ENCODE data around the gene WARS2.
"Not testable (repeated sequence)": the region's sequence is repeated elsewhere in the genome, so short reads cannot be mapped to it uniquely, and the experiment has no call there.

Gene WARS2

DNA sequence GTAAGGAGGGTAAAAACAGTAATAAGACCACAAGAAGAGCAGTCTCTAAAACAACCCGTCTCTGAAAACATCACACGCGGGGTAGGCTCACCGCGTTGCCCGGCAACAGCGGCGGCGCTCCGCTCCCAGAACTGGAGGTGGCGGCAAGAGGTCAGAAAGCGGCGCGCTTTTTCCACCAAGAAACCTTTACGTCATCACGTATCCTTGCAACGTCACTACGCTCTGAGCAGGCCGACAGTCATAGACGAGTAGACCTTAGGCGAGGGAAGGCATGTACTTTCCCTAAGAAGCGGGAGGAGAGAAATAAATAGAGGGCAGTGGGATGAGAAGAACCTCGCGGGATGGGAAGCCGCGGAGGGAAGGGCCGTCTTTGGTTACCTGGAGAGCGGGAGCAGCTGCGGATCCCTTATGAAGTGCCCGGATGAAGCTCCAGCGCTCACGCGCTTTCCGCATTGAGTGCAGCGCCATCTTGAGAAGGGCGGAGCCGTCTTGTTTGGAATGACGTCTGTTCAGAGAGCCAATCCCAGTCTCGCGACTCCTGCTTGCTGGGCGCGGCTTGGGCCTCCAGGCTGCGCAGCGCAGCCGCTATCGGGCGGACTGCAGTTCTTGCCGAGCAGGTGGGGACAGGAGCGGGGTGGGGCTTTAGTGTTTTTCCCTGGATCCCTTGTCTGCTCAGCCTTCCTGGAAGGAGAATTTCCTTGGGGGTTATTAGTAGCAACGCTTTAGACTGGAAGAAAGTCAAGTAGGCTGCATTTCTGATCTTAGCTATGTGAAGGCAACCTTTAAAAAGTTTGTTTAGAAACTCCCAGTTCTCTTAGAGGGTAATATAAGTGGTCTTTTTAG is at the start of gene WARS2:
Gene WARS2, minus strand, starts transcription at position 477 of the 843 bp plus-strand sequence. Its CDS starts 9 bp downstream, at position 468.
- peak; percentile 98 for DNase-seq (ENCODE audit: low read depth)
- peak within 1 kb of the TSS; percentile 83 for H3K4me3 ChIP-seq (ENCODE audit: low read length)
- TF ChIP-seq, protein P1, sequence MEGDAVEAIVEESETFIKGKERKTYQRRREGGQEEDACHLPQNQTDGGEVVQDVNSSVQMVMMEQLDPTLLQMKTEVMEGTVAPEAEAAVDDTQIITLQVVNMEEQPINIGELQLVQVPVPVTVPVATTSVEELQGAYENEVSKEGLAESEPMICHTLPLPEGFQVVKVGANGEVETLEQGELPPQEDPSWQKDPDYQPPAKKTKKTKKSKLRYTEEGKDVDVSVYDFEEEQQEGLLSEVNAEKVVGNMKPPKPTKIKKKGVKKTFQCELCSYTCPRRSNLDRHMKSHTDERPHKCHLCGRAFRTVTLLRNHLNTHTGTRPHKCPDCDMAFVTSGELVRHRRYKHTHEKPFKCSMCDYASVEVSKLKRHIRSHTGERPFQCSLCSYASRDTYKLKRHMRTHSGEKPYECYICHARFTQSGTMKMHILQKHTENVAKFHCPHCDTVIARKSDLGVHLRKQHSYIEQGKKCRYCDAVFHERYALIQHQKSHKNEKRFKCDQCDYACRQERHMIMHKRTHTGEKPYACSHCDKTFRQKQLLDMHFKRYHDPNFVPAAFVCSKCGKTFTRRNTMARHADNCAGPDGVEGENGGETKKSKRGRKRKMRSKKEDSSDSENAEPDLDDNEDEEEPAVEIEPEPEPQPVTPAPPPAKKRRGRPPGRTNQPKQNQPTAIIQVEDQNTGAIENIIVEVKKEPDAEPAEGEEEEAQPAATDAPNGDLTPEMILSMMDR (conservative IDR thresholded peaks at IDR 0.05; ENCODE audit: low read length) = peak; percentile 1; the same call in 1 of the 2 replicates

GRCh38 chr1:119188926-119189325 is 48.5 kb upstream of the WARS2 start:
- peak; percentile 79 for DNase-seq (ENCODE audit: low read depth)
- TF ChIP-seq, protein P1 (conservative IDR thresholded peaks at IDR 0.05; ENCODE audit: low read length) = no peak
- H3K4me3 ChIP-seq (ENCODE audit: low read length) = no peak overlapping the region

DNA sequence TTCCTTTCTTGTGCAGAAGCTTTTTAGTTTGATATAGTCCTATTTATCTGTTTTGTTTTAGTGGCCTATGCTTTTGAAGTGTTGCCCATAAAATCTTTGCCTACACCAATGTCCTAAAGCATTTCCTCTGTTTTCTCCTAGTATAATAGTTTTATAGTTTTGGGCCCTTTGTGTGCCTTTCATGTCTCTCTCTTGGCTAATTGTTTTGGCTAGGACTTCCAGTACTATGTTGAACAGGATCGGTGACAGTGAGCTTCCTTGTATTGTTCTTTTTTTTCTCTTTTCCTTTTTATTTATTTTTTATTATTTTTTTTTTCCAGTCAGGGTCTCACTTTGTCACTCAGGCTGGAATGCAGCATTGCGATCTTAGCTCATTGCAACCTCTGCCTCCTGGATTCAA is 47.0 kb upstream of the WARS2 start:
- no peak for DNase-seq (ENCODE audit: low read depth)
- H3K4me3 ChIP-seq (ENCODE audit: low read length) = no peak overlapping the region
- TF ChIP-seq, protein P1 (conservative IDR thresholded peaks at IDR 0.05; ENCODE audit: low read length) = no peak

- no peak overlapping the region for H3K4me3 ChIP-seq (ENCODE audit: low read length)
- TF ChIP-seq, protein P1 (conservative IDR thresholded peaks at IDR 0.05; ENCODE audit: low read length) = no peak
- no peak for DNase-seq (ENCODE audit: low read depth)
Measured at GRCh38 chr1:119186471-119186870, 46.0 kb upstream of the WARS2 start.

- H3K4me3 ChIP-seq (ENCODE audit: low read length) = no peak overlapping the region
- no peak for DNase-seq (ENCODE audit: low read depth)
- TF ChIP-seq, protein P1 (conservative IDR thresholded peaks at IDR 0.05; ENCODE audit: low read length) = no peak
Measured at GRCh38 chr1:119184972-119185371, 44.5 kb upstream of the WARS2 start.

DNA sequence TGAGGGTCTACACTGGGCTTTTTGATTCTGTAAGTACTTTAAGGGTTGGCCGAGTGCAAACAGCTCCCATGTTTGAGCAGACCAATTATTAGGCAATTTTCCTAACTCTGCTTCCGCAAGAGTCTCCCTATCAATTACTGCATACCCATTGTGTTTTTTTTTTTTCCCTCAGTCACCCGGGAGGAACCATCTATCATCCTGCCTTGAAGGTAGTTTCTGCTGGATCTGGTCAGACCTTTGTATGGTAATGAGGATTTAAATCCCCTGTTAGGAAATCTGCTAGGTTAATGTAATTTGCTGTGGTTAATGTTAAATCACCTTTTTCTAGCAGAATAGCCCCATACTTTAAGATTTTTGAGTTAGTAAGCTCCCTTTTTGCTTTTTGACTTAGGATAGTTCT is 40.8 kb upstream of the WARS2 start:
- TF ChIP-seq, protein P1 (conservative IDR thresholded peaks at IDR 0.05; ENCODE audit: low read length) = no peak

GRCh38 chr1:119179051-119179450 is 38.6 kb upstream of the WARS2 start:
- H3K4me3 ChIP-seq (ENCODE audit: low read length) = no peak overlapping the region
- TF ChIP-seq, protein P1 (conservative IDR thresholded peaks at IDR 0.05; ENCODE audit: low read length) = no peak
- DNase-seq (ENCODE audit: low read depth) = no peak

More for the DNA sequence above, 40.8 kb upstream of the WARS2 start:
- H3K4me3 ChIP-seq (ENCODE audit: low read length) = no peak overlapping the region
- no peak for DNase-seq (ENCODE audit: low read depth)

DNA sequence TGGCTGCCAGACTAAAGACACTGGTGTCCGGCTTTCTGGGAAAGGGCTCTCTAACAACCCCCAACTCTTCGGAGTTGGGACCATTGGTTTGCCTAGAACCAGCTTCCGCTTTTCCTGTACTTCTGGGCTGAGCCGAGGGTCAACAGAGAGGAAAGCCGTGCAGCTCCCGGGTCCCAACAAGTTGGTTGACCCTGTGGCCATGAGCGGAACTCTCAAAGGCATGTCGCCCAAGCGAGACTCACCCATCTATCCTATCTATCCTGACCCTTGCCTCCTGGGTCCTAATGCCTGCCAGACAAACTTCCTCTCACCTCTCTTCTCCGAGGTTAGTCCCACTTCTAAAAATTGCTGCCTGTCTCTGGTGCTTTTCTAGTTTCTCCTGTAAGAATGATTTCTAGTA is 32.5 kb upstream of the WARS2 start:
- not testable (repeated sequence) for H3K4me3 ChIP-seq (ENCODE audit: low read length); DNase-seq (ENCODE audit: low read depth)

- not testable (repeated sequence) for H3K4me3 ChIP-seq (ENCODE audit: low read length); DNase-seq (ENCODE audit: low read depth)
Measured at GRCh38 chr1:119171381-119172010, 31.0 kb upstream of the WARS2 start.

Measured in AG10803 (cell line).